ENCODE results near the gene CCRL2. TPM values are rescaled to one million over a fixed set of nuclear protein-coding genes. Genes with fewer than 3 reads are reported as not detected.
A peak's percentile ranks its signal among the peaks of the same experiment; 100 is the strongest.

CCRL2 gene
- total and polyA plus RNA-seq, 9 of the 15 experiments (the other 6 are each of a cell fraction or from before 2014, with no cell fraction given), result 3.4 to 5.7 (median 4.0) TPM

- 0 out of 2 replicates have a peak, but pooled peaks cover 2% of the 10 kb centered on the region for H3K9me3 ChIP-seq (replicated peaks; ENCODE audit: control insufficient read depth, insufficient read depth, low read depth, low read length)
- no peak overlapping the region for H3K9ac ChIP-seq (ENCODE audit: insufficient read depth in 1 of 2, low read depth in 2 of 2, low read length in 2 of 2)
- DNase-seq (ENCODE audit: extremely low read depth in 1 of 4, low spot score in 3 of 4), result peak in 2 of 4 experiments; percentile 57 to 78
- in situ Hi-C loops (cut with MboI) (no loop called here), intact Hi-C loops (cut with micrococcal nuclease) (loop anchor here (1.0 to 5.0 kb wide), 8 partner anchors 33 to 351 kb away; partner anchors contain the start of gene CCR5)
- WGBS (ENCODE audit: insufficient coverage, low coverage, missing lambda C conversion rate), result 26% methylated on average over 10 of the region's 10 CpGs
- peaks cover 0 to 4% of the 10 kb centered on the region in 2 experiments; a peak in 2 of 5 replicates for H3K27me3 ChIP-seq (ENCODE audit: control insufficient read depth in 2 of 2, insufficient read depth in 2 of 2, low read length in 2 of 2)
- ChIA-PET CTCF (ENCODE audit: low intra/inter-chr PET ratio) (interaction anchor here (0.6 to 2.0 kb wide), 7 partner anchors 51 to 467 kb away, joined by 3 to 9 read pairs (median 4); no protein-coding TSS in a partner anchor), POLR2A (no interaction called here)
- no peaks in the 10 kb centered on the region for H4K20me1 ChIP-seq (replicated peaks; ENCODE audit: control insufficient read depth, insufficient read depth, low read length)
- no peaks in the 10 kb centered on the region for H3K9me1 ChIP-seq (ENCODE audit: control insufficient read depth, insufficient read depth, low read length)
- no TSS peak for BruUV-seq (replicated peaks)
- no peak overlapping the region for H3K4me3 ChIP-seq
- H3K4me2 ChIP-seq (ENCODE audit: insufficient read depth, low read length), result no peak overlapping the region; the same call in 1 of the 2 replicates
- H3K79me2 ChIP-seq (ENCODE audit: control insufficient read depth, insufficient read depth, low read length), result no peaks in the 10 kb centered on the region
- no peak overlapping the region for H3K27ac ChIP-seq (ENCODE audit: extremely low read depth, low read depth, low read length)
- H2AFZ ChIP-seq (ENCODE audit: low read depth, low read length), result peak overlapping the region; percentile 3; the same call in 1 of the 2 replicates
- peaks cover 3 to 16% of the 10 kb centered on the region in 2 experiments; a peak in 4 of 5 replicates for H3K4me1 ChIP-seq (replicated peaks in 1 of 2; ENCODE audit: control insufficient read depth in 2 of 2, insufficient read depth in 2 of 2, low read length in 2 of 2)
- ATAC-seq, result peak; percentile 96
- FAIRE-seq, result peak; percentile 86
- no peaks in the 10 kb centered on the region for H3K36me3 ChIP-seq (ENCODE audit: control insufficient read depth, insufficient read depth, low read length)
- TF ChIP-seq, protein P1, sequence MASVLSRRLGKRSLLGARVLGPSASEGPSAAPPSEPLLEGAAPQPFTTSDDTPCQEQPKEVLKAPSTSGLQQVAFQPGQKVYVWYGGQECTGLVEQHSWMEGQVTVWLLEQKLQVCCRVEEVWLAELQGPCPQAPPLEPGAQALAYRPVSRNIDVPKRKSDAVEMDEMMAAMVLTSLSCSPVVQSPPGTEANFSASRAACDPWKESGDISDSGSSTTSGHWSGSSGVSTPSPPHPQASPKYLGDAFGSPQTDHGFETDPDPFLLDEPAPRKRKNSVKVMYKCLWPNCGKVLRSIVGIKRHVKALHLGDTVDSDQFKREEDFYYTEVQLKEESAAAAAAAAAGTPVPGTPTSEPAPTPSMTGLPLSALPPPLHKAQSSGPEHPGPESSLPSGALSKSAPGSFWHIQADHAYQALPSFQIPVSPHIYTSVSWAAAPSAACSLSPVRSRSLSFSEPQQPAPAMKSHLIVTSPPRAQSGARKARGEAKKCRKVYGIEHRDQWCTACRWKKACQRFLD (CRISPR knock-in tag; IDR thresholded peaks at IDR 0.05), result peak; percentile 58; the same call in 1 of the 2 replicates
- TF ChIP-seq ARID1B (IDR thresholded peaks at IDR 0.05) (peak; percentile 76), RAD21 (CRISPR knock-in tag; conservative IDR thresholded peaks at IDR 0.05 in 1 of 2, IDR thresholded peaks at IDR 0.05 in 1 of 2) (peak; percentile 74 to 88), CBFA2T2 (conservative IDR thresholded peaks at IDR 0.05) (peak; percentile 77), CEBPG (CRISPR knock-in tag; IDR thresholded peaks at IDR 0.05) (peak; percentile 68), CEBPG (tag; conservative IDR thresholded peaks at IDR 0.05 in 1 of 2, IDR thresholded peaks at IDR 0.05 in 1 of 2) (peak in 1 of 2 experiments; percentile 16; a peak in 2 of 4 replicates), ZBTB43 (CRISPR knock-in tag; IDR thresholded peaks at IDR 0.05) (no peak), KLF16 (IDR thresholded peaks at IDR 0.05) (peak; percentile 64; the same call in 1 of the 2 replicates), SMC3 (conservative IDR thresholded peaks at IDR 0.05; ENCODE audit: insufficient read depth, low read depth, low read length) (no peak), RCOR1 (IDR thresholded peaks at IDR 0.05; ENCODE audit: borderline replicate concordance in 1 of 2, low read depth in 2 of 2, low read length in 2 of 2) (peak in 1 of 2 experiments; percentile 65; a peak in 1 of 4 replicates), CTCF (IDR thresholded peaks at IDR 0.05 in 2 of 3, conservative IDR thresholded peaks at IDR 0.05 in 1 of 3; ENCODE audit: insufficient read depth in 2 of 3, low read depth in 1 of 3, low read length in 3 of 3) (peak; percentile 39 to 72 (median 51))
- TF ChIP-seq, protein P2, sequence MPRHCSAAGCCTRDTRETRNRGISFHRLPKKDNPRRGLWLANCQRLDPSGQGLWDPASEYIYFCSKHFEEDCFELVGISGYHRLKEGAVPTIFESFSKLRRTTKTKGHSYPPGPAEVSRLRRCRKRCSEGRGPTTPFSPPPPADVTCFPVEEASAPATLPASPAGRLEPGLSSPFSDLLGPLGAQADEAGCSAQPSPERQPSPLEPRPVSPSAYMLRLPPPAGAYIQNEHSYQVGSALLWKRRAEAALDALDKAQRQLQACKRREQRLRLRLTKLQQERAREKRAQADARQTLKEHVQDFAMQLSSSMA (CRISPR knock-in tag; IDR thresholded peaks at IDR 0.05), result no peak
Measured at GRCh38 chr3:46427916-46428833, 21.1 kb downstream of the CCRL2 start.
